A549 (cell line): Measurements from ENCODE around the gene FGF14. TPM values are rescaled to one million over a fixed set of nuclear protein-coding genes. Genes with fewer than 3 reads are reported as not detected.
"Not testable (repeated sequence)": the region's sequence is repeated elsewhere in the genome, so short reads cannot be mapped to it uniquely, and the experiment has no call there.

Experiments used
- ATAC-seq, 2 experiments: fragments of 200-7000 bp in 1 of 2; fragments of >200 bp in 1 of 2; cut with Nextera tagmentation in 1 of 2; cut with Tn5 transposase in 1 of 2; 3 replicates each; pipeline versions ENCODE4 v1.8.0 to v1.9.1; 2018 to 2020; ENCODE audit warnings: mild to moderate bottlenecking in 1 of 2, moderate library complexity in 1 of 2
- CTCF ChIA-PET: fragments of 300-600 bp; sonication (Branson Sonifier 250); formaldehyde crosslinking; extraction: SDS; loops from one replicate; lab custom pipeline; 2021; ENCODE audit warnings: antibody characterized with exemption, inconsistent platforms; lab: Yijun Ruan, JAX
- POLR2A ChIA-PET: fragments of 350-600 bp; formaldehyde crosslinking; extraction: SDS; loops from one replicate; lab custom pipeline; 2021; ENCODE audit warnings: antibody characterized with exemption, inconsistent platforms; lab: Yijun Ruan, JAX
- DNase-seq, 2 experiments: peaks; one replicate each; pipeline versions ENCODE4 v3.0.0 to v3.0.0-alpha.2; 2011 to 2016; ENCODE audit warnings: low read depth in 1 of 2, low spot score in 1 of 2
- FAIRE-seq: peaks from 2 replicates; lab custom pipeline; 2011; peaks lifted over from hg19 to GRCh38; lab: Jason Lieb, UNC
- H3K27ac ChIP-seq, 2 experiments: fragments of >200 bp; sonication (Bioruptor Twin); formaldehyde crosslinking; 3 replicates each; pipeline ENCODE4 v1.5.1; 2016 to 2017
- H3K4me1 ChIP-seq: fragments of >200 bp; sonication (Bioruptor Twin); formaldehyde crosslinking; 3 replicates; pipeline ENCODE4 v1.6.1; 2016
- H3K4me2 ChIP-seq: fragments of >200 bp; sonication (Bioruptor Twin); formaldehyde crosslinking; 3 replicates; pipeline ENCODE4 v1.6.1; 2016
- H3K4me3 ChIP-seq: fragments of >200 bp; sonication (Bioruptor Twin); formaldehyde crosslinking; 3 replicates; pipeline ENCODE4 v1.5.1; 2016
- H3K9me3 ChIP-seq: fragments of >200 bp; sonication (Bioruptor Twin); formaldehyde crosslinking; 3 replicates; pipeline ENCODE4 v1.6.1; 2016
- ATOH8 ChIP-seq: fragments of 250-450 bp; sonication (Bioruptor Pico); IDR thresholded peaks from 2 replicates; pipeline ENCODE4 v1.5.0; 2020; ENCODE audit warnings: low read depth, mild to moderate bottlenecking, moderate library complexity
- CBX2 ChIP-seq: fragments of 200-600 bp; sonication (generic); IDR thresholded peaks from 2 replicates; pipeline ENCODE4 v1.6.1; 2016; ENCODE audit warnings: low read depth, mild to moderate bottlenecking, borderline replicate concordance
- CEBPB ChIP-seq, 2 experiments: fragments of >200 bp in 1 of 2; sonication (Bioruptor Twin) in 1 of 2; formaldehyde crosslinking in 1 of 2; IDR thresholded peaks; 2 replicates each; pipeline ENCODE4 v1.6.1; 2012 to 2016
- CHD2 ChIP-seq: fragments of 150-350 bp; IDR thresholded peaks from 2 replicates; pipeline ENCODE4 v1.6.1; 2014; ENCODE audit warnings: low read length; ENCODE audit not compliant: partially characterized antibody
- CHD4 ChIP-seq: fragments of 200-600 bp; sonication (generic); IDR thresholded peaks from 2 replicates; pipeline ENCODE4 v1.6.1; 2016; ENCODE audit warnings: antibody characterized with exemption, mild to moderate bottlenecking, borderline replicate concordance
- EP300 ChIP-seq, 2 experiments: fragments of >200 bp; sonication (Bioruptor Twin); formaldehyde crosslinking; IDR thresholded peaks; 2 replicates in 1 of 2; 3 replicates in 1 of 2; pipeline ENCODE4 v1.6.1; 2016 to 2017
- ESRRA ChIP-seq: fragments of 150-350 bp; IDR thresholded peaks from 2 replicates; pipeline ENCODE4 v1.6.1; 2014; ENCODE audit warnings: mild to moderate bottlenecking, low read length, borderline replicate concordance
- FOSB ChIP-seq: fragments of 250-450 bp; sonication (Bioruptor Pico); IDR thresholded peaks from 2 replicates; pipeline ENCODE4 v1.5.0; 2020; ENCODE audit warnings: mild to moderate bottlenecking, moderate library complexity
- FOSL2 ChIP-seq, 2 experiments: fragments of 450-650 bp in 1 of 2; fragments of >200 bp in 1 of 2; sonication (Bioruptor Twin) in 1 of 2; formaldehyde crosslinking; IDR thresholded peaks; 2 replicates each; pipeline versions ENCODE4 v1.5.0 to v1.6.1; 2016 to 2020; ENCODE audit warnings: mild to moderate bottlenecking in 1 of 2, moderate library complexity in 1 of 2
- GATA3 ChIP-seq: IDR thresholded peaks from 2 replicates; pipeline ENCODE4 v1.6.1; 2012; ENCODE audit warnings: borderline replicate concordance
- HOXB13 ChIP-seq: fragments of 250-450 bp; sonication (Bioruptor Pico); IDR thresholded peaks from 2 replicates; pipeline ENCODE4 v1.5.0; 2020; ENCODE audit warnings: low read depth, mild to moderate bottlenecking, moderate library complexity
- HOXB5 ChIP-seq: fragments of 250-450 bp; sonication (Bioruptor Pico); IDR thresholded peaks from 2 replicates; pipeline ENCODE4 v1.5.0; 2020; ENCODE audit warnings: mild to moderate bottlenecking, moderate library complexity
- JUN ChIP-seq, 2 experiments: fragments of >200 bp; sonication (Bioruptor Twin); formaldehyde crosslinking; IDR thresholded peaks; 2 replicates in 1 of 2; 3 replicates in 1 of 2; pipeline ENCODE4 v1.6.1; 2016 to 2017
- JUNB ChIP-seq: fragments of >200 bp; sonication (Bioruptor Twin); formaldehyde crosslinking; IDR thresholded peaks from 2 replicates; pipeline ENCODE4 v1.6.1; 2016
- NPAS2 ChIP-seq: fragments of 250-450 bp; sonication (Bioruptor Pico); IDR thresholded peaks from 2 replicates; pipeline ENCODE4 v1.8.0; 2022; ENCODE audit warnings: mild to moderate bottlenecking, moderate library complexity, borderline replicate concordance
- NR3C1 ChIP-seq: fragments of >200 bp; sonication (Bioruptor Twin); formaldehyde crosslinking; IDR thresholded peaks from 3 replicates; pipeline ENCODE4 v1.6.1; 2017
- PBX3 ChIP-seq: IDR thresholded peaks from 2 replicates; pipeline ENCODE4 v1.6.1; 2012
- POLR2A ChIP-seq: IDR thresholded peaks from 2 replicates; pipeline ENCODE4 v1.6.1; 2012; ENCODE audit warnings: mild to moderate bottlenecking, low read length
- RAD21 ChIP-seq, 2 experiments: fragments of >200 bp in 1 of 2; sonication (Bioruptor Twin) in 1 of 2; formaldehyde crosslinking in 1 of 2; IDR thresholded peaks in 1 of 2; conservative IDR thresholded peaks in 1 of 2; 2 replicates in 1 of 2; 3 replicates in 1 of 2; pipeline ENCODE4 v1.6.1; 2012 to 2018; ENCODE audit warnings: inconsistent platforms in 1 of 2
- RARB ChIP-seq: fragments of 250-450 bp; sonication (Bioruptor Pico); IDR thresholded peaks from 2 replicates; pipeline ENCODE4 v1.8.0; 2021; ENCODE audit warnings: mild to moderate bottlenecking, moderate library complexity
- RFX5 ChIP-seq: fragments of 450-650 bp; IDR thresholded peaks from 2 replicates; pipeline ENCODE4 v1.7.1; 2014; ENCODE audit warnings: antibody characterized with exemption, mild to moderate bottlenecking, moderate library complexity
- SREBF2 ChIP-seq: fragments of 450-650 bp; IDR thresholded peaks from 2 replicates; pipeline ENCODE4 v1.6.1; 2014; ENCODE audit warnings: mild to moderate bottlenecking, moderate library complexity
- ZFP36 ChIP-seq: fragments of 450-650 bp; IDR thresholded peaks from 2 replicates; pipeline ENCODE4 v1.6.1; 2014; ENCODE audit warnings: borderline replicate concordance; ENCODE audit not compliant: partially characterized antibody
- ZSCAN20 ChIP-seq: fragments of 250-450 bp; sonication (Bioruptor Pico); IDR thresholded peaks from 2 replicates; pipeline ENCODE4 v1.8.0; 2022; ENCODE audit warnings: mild to moderate bottlenecking, moderate library complexity
- WGBS: methylation state at CpG from one replicate; pipeline ENCODE4 v1.1.6; 2017; ENCODE audit errors: missing lambda C conversion rate; 5-methylcytosine and 5-hydroxymethylcytosine counted together
- polyA plus RNA-seq, 4 experiments: library from polyadenylated mRNA; depleted of rRNA in 3 of 4; stranded (reverse); fragments of >200 nt; fragmentation: RNase III in 1 of 4; extraction: RNeasy Plus Mini Kit Qiagen cat#74134 plus additional on column Dnase treatment in 1 of 4; gene quantifications; 2 replicates in 3 of 4; 3 replicates in 1 of 4; pipeline ENCODE4 v1.2.3, GENCODE V29; 2011 to 2017

FGF14 gene
- polyA plus RNA-seq, 2 of the 4 experiments (the other 2 are of a cell fraction): not detected

- ChIA-PET POLR2A (no interaction called here), CTCF (no interaction called here)
- DNase-seq (peak in 1 of 2 experiments; percentile 0), ATAC-seq (no peak), FAIRE-seq (no peak)
- Histone ChIP-seq H3K4me3 (no peak overlapping the region), H3K9me3 (no peaks in the 10 kb centered on the region), H3K4me1 (no peaks in the 10 kb centered on the region), H3K4me2 (no peak overlapping the region), H3K27ac (no peak overlapping the region)
- TF ChIP-seq ZFP36 (no peak), POLR2A (no peak), HOXB5 (CRISPR knock-in tag) (no peak), GATA3 (no peak), RFX5 (no peak), JUNB (no peak), NR3C1 (no peak)
These were observed 384.6 kb downstream of the FGF14 start for GRCh38 chr13:102017248-102017647.

- ATAC-seq: no peak
- no peak for FAIRE-seq
- no peaks in the 10 kb centered on the region for H3K4me1 ChIP-seq
- DNase-seq: no peak
- TF ChIP-seq RARB (CRISPR knock-in tag): no peak
- TF ChIP-seq JUN (IDR thresholded peaks at IDR 0.05): no peak
- TF ChIP-seq PBX3: no peak
- no peak for TF ChIP-seq HOXB13
- no peak for TF ChIP-seq GATA3
- TF ChIP-seq RAD21 (conservative IDR thresholded peaks at IDR 0.05 in 1 of 2, IDR thresholded peaks at IDR 0.05 in 1 of 2): no peak
- TF ChIP-seq FOSB: no peak
- TF ChIP-seq CHD4: no peak
- no peak for TF ChIP-seq SREBF2
- TF ChIP-seq FOSL2 (IDR thresholded peaks at IDR 0.05): no peak
- TF ChIP-seq FOSL2 (CRISPR knock-in tag; IDR thresholded peaks at IDR 0.05): no peak
- no peak for TF ChIP-seq CHD2
- TF ChIP-seq ESRRA: no peak
- TF ChIP-seq POLR2A: no peak
- TF ChIP-seq NPAS2 (CRISPR knock-in tag): no peak
- no peak for TF ChIP-seq EP300 (IDR thresholded peaks at IDR 0.05)
- TF ChIP-seq CBX2: no peak
- no peak for TF ChIP-seq NR3C1
- no peak for TF ChIP-seq ATOH8
- TF ChIP-seq ZSCAN20 (CRISPR knock-in tag): no peak
- no peak for TF ChIP-seq CEBPB (IDR thresholded peaks at IDR 0.05)
- TF ChIP-seq, all 56 proteins: peak for 0
- Histone ChIP-seq H3K4me3 (no peak overlapping the region), H3K9me3 (no peaks in the 10 kb centered on the region), H3K4me2 (no peak overlapping the region), H3K27ac (no peak overlapping the region)
- WGBS: 15% methylated on average over 7 of the region's 7 CpGs
- POLR2A ChIA-PET: no interaction called here
- CTCF ChIA-PET: no interaction called here
These were observed 389.3 kb downstream of the FGF14 start for GRCh38 chr13:102012299-102013293.

GRCh38 chr13:102011455-102011854 lies 390.4 kb downstream of the FGF14 start:
- H3K4me3 ChIP-seq, H3K4me1 ChIP-seq, ATAC-seq, H3K4me2 ChIP-seq, H3K9me3 ChIP-seq, DNase-seq, POLR2A ChIA-PET, CTCF ChIA-PET, FAIRE-seq, H3K27ac ChIP-seq: not testable (repeated sequence)
- WGBS: 6% methylated on average over 4 of the region's 5 CpGs
